MM.1S (cell line): ENCODE results near the gene REG3A.

Source experiments
- CTCF ChIP-seq: fragments of 300-600 bp; sonication (generic); IDR thresholded peaks from 2 replicates; pipeline ENCODE4 v1.5.1; 2016; ENCODE audit warnings: antibody characterized with exemption, low read length, mixed read lengths
- EZH2 ChIP-seq: fragments of 300-600 bp; sonication (generic); optimal IDR thresholded peaks from 2 replicates; pipeline ENCODE3; 2017; ENCODE audit warnings: low read depth, mild to moderate bottlenecking, antibody characterized with exemption, low read length, mixed read lengths

GRCh38 chr2:79178076-79178674 lies 18.6 kb upstream of the REG3A start:
- TF ChIP-seq CTCF (no peak), EZH2 (no peak)
